GM12892 (cell line): Measurements from ENCODE around the gene PCDHGA8.
"Not testable (repeated sequence)": the region's sequence is repeated elsewhere in the genome, so short reads cannot be mapped to it uniquely, and the experiment has no call there.

Source experiments
- POLR2A ChIP-seq: IDR thresholded peaks from 2 replicates; pipeline ENCODE4 v1.6.1; 2011; ENCODE audit warnings: low read depth, low read length, control low read depth
- POLR2AphosphoS5 ChIP-seq: IDR thresholded peaks from 2 replicates; pipeline ENCODE4 v1.6.1; 2011; ENCODE audit warnings: low read depth, low read length, control low read depth

DNA sequence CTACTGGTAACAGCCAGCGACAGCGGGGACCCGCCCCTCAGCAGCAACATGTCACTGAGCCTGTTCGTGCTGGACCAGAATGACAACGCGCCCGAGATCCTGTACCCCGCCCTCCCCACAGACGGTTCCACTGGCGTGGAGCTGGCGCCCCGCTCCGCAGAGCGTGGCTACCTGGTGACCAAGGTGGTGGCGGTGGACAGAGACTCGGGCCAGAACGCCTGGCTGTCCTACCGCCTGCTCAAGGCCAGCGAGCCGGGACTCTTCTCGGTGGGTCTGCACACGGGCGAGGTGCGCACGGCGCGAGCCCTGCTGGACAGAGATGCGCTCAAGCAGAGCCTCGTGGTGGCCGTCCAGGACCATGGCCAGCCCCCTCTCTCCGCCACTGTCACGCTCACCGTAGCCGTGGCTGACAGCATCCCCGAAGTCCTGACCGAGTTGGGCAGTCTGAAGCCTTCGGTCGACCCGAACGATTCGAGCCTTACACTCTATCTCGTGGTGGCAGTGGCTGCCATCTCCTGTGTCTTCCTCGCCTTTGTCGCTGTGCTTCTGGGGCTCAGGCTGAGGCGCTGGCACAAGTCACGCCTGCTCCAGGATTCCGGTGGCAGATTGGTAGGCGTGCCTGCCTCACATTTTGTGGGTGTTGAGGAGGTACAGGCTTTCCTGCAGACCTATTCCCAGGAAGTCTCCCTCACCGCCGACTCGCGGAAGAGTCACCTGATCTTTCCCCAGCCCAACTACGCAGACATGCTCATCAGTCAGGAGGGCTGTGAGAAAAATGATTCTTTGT is 2.2 kb downstream of the PCDHGA8 start:
- not testable (repeated sequence) for TF ChIP-seq POLR2AphosphoS5, POLR2A
